A549 (cell line): ENCODE measurements around the gene NSUN4. TPM values are rescaled to one million over a fixed set of nuclear protein-coding genes. Genes with fewer than 3 reads are reported as not detected.
A peak's percentile ranks its signal among the peaks of the same experiment; 100 is the strongest.

Experiments
- ATAC-seq, 2 experiments: fragments of 200-7000 bp in 1 of 2; fragments of >200 bp in 1 of 2; cut with Nextera tagmentation in 1 of 2; cut with Tn5 transposase in 1 of 2; 3 replicates each; pipeline versions ENCODE4 v1.8.0 to v1.9.1; 2018 to 2020; ENCODE audit warnings: mild to moderate bottlenecking in 1 of 2, moderate library complexity in 1 of 2
- CTCF ChIA-PET: fragments of 300-600 bp; sonication (Branson Sonifier 250); formaldehyde crosslinking; extraction: SDS; loops from one replicate; lab custom pipeline; 2021; ENCODE audit warnings: antibody characterized with exemption, inconsistent platforms; lab: Yijun Ruan, JAX
- POLR2A ChIA-PET: fragments of 350-600 bp; formaldehyde crosslinking; extraction: SDS; loops from one replicate; lab custom pipeline; 2021; ENCODE audit warnings: antibody characterized with exemption, inconsistent platforms; lab: Yijun Ruan, JAX
- DNase-seq, 2 experiments: peaks; one replicate each; pipeline versions ENCODE4 v3.0.0 to v3.0.0-alpha.2; 2011 to 2016; ENCODE audit warnings: low read depth in 1 of 2, low spot score in 1 of 2
- FAIRE-seq: peaks from 2 replicates; lab custom pipeline; 2011; peaks lifted over from hg19 to GRCh38; lab: Jason Lieb, UNC
- H3K27ac ChIP-seq, 2 experiments: fragments of >200 bp; sonication (Bioruptor Twin); formaldehyde crosslinking; 3 replicates each; pipeline ENCODE4 v1.5.1; 2016 to 2017
- H3K4me1 ChIP-seq: fragments of >200 bp; sonication (Bioruptor Twin); formaldehyde crosslinking; 3 replicates; pipeline ENCODE4 v1.6.1; 2016
- H3K4me2 ChIP-seq: fragments of >200 bp; sonication (Bioruptor Twin); formaldehyde crosslinking; 3 replicates; pipeline ENCODE4 v1.6.1; 2016
- H3K4me3 ChIP-seq: fragments of >200 bp; sonication (Bioruptor Twin); formaldehyde crosslinking; 3 replicates; pipeline ENCODE4 v1.5.1; 2016
- H3K9me3 ChIP-seq: fragments of >200 bp; sonication (Bioruptor Twin); formaldehyde crosslinking; 3 replicates; pipeline ENCODE4 v1.6.1; 2016
- BCL3 ChIP-seq: fragments of >200 bp; sonication (Bioruptor Twin); formaldehyde crosslinking; IDR thresholded peaks from 3 replicates; pipeline ENCODE4 v1.6.1; 2016
- CHD4 ChIP-seq: fragments of 200-600 bp; sonication (generic); IDR thresholded peaks from 2 replicates; pipeline ENCODE4 v1.6.1; 2016; ENCODE audit warnings: antibody characterized with exemption, mild to moderate bottlenecking, borderline replicate concordance
- E2F6 ChIP-seq: IDR thresholded peaks from 2 replicates; pipeline ENCODE4 v1.6.1; 2012; ENCODE audit warnings: low read depth, borderline replicate concordance
- ELK1 ChIP-seq: fragments of 150-350 bp; IDR thresholded peaks from 2 replicates; pipeline ENCODE4 v1.6.1; 2014; ENCODE audit warnings: low read depth, mild to moderate bottlenecking, low read length
- EP300 ChIP-seq, 2 experiments: fragments of >200 bp; sonication (Bioruptor Twin); formaldehyde crosslinking; IDR thresholded peaks; 2 replicates in 1 of 2; 3 replicates in 1 of 2; pipeline ENCODE4 v1.6.1; 2016 to 2017
- ESRRA ChIP-seq: fragments of 150-350 bp; IDR thresholded peaks from 2 replicates; pipeline ENCODE4 v1.6.1; 2014; ENCODE audit warnings: mild to moderate bottlenecking, low read length, borderline replicate concordance
- HEYL ChIP-seq: fragments of 250-450 bp; sonication (Bioruptor Pico); IDR thresholded peaks from 2 replicates; pipeline ENCODE4 v1.8.0; 2021; ENCODE audit warnings: mild to moderate bottlenecking, moderate library complexity
- JUN ChIP-seq, 2 experiments: fragments of >200 bp; sonication (Bioruptor Twin); formaldehyde crosslinking; IDR thresholded peaks; 2 replicates in 1 of 2; 3 replicates in 1 of 2; pipeline ENCODE4 v1.6.1; 2016 to 2017
- MAX ChIP-seq: IDR thresholded peaks from 2 replicates; pipeline ENCODE4 v1.6.1; 2012
- MYC ChIP-seq: IDR thresholded peaks from 2 replicates; pipeline ENCODE4 v1.6.1; 2012; ENCODE audit warnings: mild to moderate bottlenecking, inconsistent platforms, low read length, improper control_type of control experiment, borderline replicate concordance
- NFE2L2 ChIP-seq: fragments of 150-350 bp; conservative IDR thresholded peaks from 2 replicates; pipeline ENCODE4 v1.6.1; 2014; ENCODE audit warnings: low read length
- NR3C1 ChIP-seq: fragments of >200 bp; sonication (Bioruptor Twin); formaldehyde crosslinking; IDR thresholded peaks from 3 replicates; pipeline ENCODE4 v1.6.1; 2017
- PBX3 ChIP-seq: IDR thresholded peaks from 2 replicates; pipeline ENCODE4 v1.6.1; 2012
- POLR2A ChIP-seq: IDR thresholded peaks from 2 replicates; pipeline ENCODE4 v1.6.1; 2012; ENCODE audit warnings: mild to moderate bottlenecking, low read length
- POLR2AphosphoS2 ChIP-seq: conservative IDR thresholded peaks from 2 replicates; pipeline ENCODE4 v1.6.1; 2012; ENCODE audit warnings: low read length, improper control_type of control experiment, inconsistent platforms
- RCOR1 ChIP-seq: fragments of 150-350 bp; IDR thresholded peaks from 2 replicates; pipeline ENCODE4 v1.6.1; 2014; ENCODE audit warnings: antibody characterized with exemption, low read length, low read depth
- RNF2 ChIP-seq: fragments of 200-600 bp; sonication (generic); IDR thresholded peaks from 2 replicates; pipeline ENCODE4 v1.6.1; 2016; ENCODE audit warnings: low read depth, mild to moderate bottlenecking, antibody characterized with exemption, moderate library complexity, borderline replicate concordance
- TP53 ChIP-seq: fragments of 250-450 bp; sonication (Bioruptor Pico); IDR thresholded peaks from 2 replicates; pipeline ENCODE4 v1.5.0; 2021; ENCODE audit warnings: mild to moderate bottlenecking, moderate library complexity
- USF2 ChIP-seq: fragments of 450-650 bp; IDR thresholded peaks from 2 replicates; pipeline ENCODE4 v1.6.1; 2014; ENCODE audit warnings: antibody characterized with exemption
- ZC3H11A ChIP-seq: fragments of 450-650 bp; IDR thresholded peaks from 2 replicates; pipeline ENCODE4 v1.6.1; 2014; ENCODE audit warnings: antibody characterized with exemption, mild to moderate bottlenecking
- ZNF302 ChIP-seq: fragments of 250-450 bp; sonication (Bioruptor Pico); IDR thresholded peaks from 2 replicates; pipeline ENCODE4 v1.9.0; 2021; ENCODE audit warnings: inconsistent platforms, mild to moderate bottlenecking, moderate library complexity
- ZSCAN20 ChIP-seq: fragments of 250-450 bp; sonication (Bioruptor Pico); IDR thresholded peaks from 2 replicates; pipeline ENCODE4 v1.8.0; 2022; ENCODE audit warnings: mild to moderate bottlenecking, moderate library complexity
- WGBS: methylation state at CpG from one replicate; pipeline ENCODE4 v1.1.6; 2017; ENCODE audit errors: missing lambda C conversion rate; 5-methylcytosine and 5-hydroxymethylcytosine counted together
- polyA plus RNA-seq, 4 experiments: library from polyadenylated mRNA; depleted of rRNA in 3 of 4; stranded (reverse); fragments of >200 nt; fragmentation: RNase III in 1 of 4; extraction: RNeasy Plus Mini Kit Qiagen cat#74134 plus additional on column Dnase treatment in 1 of 4; gene quantifications; 2 replicates in 3 of 4; 3 replicates in 1 of 4; pipeline ENCODE4 v1.2.3, GENCODE V29; 2011 to 2017

NSUN4 gene
- polyA plus RNA-seq, 2 of the 4 experiments (the other 2 are of a cell fraction) = 11.7 to 23.3 TPM

- TF ChIP-seq TP53 (CRISPR knock-in tag) (no peak), ZSCAN20 (CRISPR knock-in tag) (no peak), ZC3H11A (no peak)
Observed at GRCh38 chr1:46372431-46372830, 31.8 kb downstream of the NSUN4 start (continued).

- ChIA-PET POLR2A (no interaction called here), CTCF (no interaction called here)
- H3K9me3 ChIP-seq = peaks cover 2% of the 10 kb centered on the region; the same call in 1 of the 3 replicates
- H3K4me1 ChIP-seq = no peaks in the 10 kb centered on the region
- no peak for FAIRE-seq
- ATAC-seq = peak in 1 of 2 experiments; percentile 24; a peak in 1 of 6 replicates
- H3K4me3 ChIP-seq = no peak overlapping the region
- 75% methylated on average over 1 of the region's 1 CpG for WGBS
- DNase-seq = no peak
- no peak for TF ChIP-seq ZSCAN20 (CRISPR knock-in tag)
- no peak for TF ChIP-seq RCOR1
- TF ChIP-seq ESRRA = no peak
- TF ChIP-seq NR3C1 = no peak
- TF ChIP-seq BCL3 = no peak
- TF ChIP-seq ZNF302 (CRISPR knock-in tag) = no peak
- TF ChIP-seq CHD4 = no peak
- no peak for TF ChIP-seq RNF2
- TF ChIP-seq MYC = no peak
- no peak overlapping the region for H3K4me2 ChIP-seq
- no peak overlapping the region for H3K27ac ChIP-seq
Observed at GRCh38 chr1:46379996-46380395, 39.4 kb downstream of the NSUN4 start.

- no peak for DNase-seq
- FAIRE-seq = no peak
- no peak overlapping the region for H3K27ac ChIP-seq
- ATAC-seq = no peak
- no peak for TF ChIP-seq HEYL (CRISPR knock-in tag)
- no peak for TF ChIP-seq MAX
- no peak for TF ChIP-seq POLR2AphosphoS2
- TF ChIP-seq RCOR1 = no peak
- no peak for TF ChIP-seq NR3C1
- no peak for TF ChIP-seq EP300 (IDR thresholded peaks at IDR 0.05)
- no peak for TF ChIP-seq USF2
- TF ChIP-seq ESRRA = no peak
- no peak for TF ChIP-seq E2F6
- TF ChIP-seq PBX3 = no peak
- no peak for TF ChIP-seq JUN (IDR thresholded peaks at IDR 0.05)
- TF ChIP-seq POLR2A = no peak
- no peak for TF ChIP-seq ELK1
- no peak for TF ChIP-seq NFE2L2
- TF ChIP-seq, all 56 proteins: peak for 0
- CTCF ChIA-PET = no interaction called here
- Histone ChIP-seq H3K4me1 (no peaks in the 10 kb centered on the region), H3K4me2 (no peak overlapping the region), H3K4me3 (no peak overlapping the region), H3K9me3 (peaks cover 2% of the 10 kb centered on the region; the same call in 1 of the 3 replicates)
- POLR2A ChIA-PET = interaction anchor here (0.6 kb wide), 1 partner anchor 21 kb away, joined by 4 read pairs; no protein-coding TSS in a partner anchor
Observed at GRCh38 chr1:46380508-46380907, 39.9 kb downstream of the NSUN4 start.
